ENCODE data around the gene SSB.

DNA sequence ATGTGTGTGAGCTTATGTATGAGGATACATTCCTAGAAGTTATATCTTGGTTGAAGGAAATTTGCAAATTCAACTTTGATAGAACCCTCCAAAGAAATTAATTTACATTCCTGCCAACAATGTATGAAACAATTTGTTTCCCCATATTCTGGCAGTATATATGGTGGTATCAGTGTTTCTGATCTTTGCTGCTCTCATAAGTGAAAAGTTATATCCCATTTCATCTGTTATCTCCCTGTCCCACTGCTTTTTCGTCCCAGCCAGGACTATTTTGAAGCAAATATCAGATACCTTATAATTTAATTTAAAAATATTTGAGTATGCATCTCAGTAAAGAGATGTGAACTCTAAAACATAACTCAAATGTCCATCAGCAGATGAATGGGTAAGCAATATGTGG is 35.7 kb downstream of the SSB start:
- TF ChIP-seq, protein P1, sequence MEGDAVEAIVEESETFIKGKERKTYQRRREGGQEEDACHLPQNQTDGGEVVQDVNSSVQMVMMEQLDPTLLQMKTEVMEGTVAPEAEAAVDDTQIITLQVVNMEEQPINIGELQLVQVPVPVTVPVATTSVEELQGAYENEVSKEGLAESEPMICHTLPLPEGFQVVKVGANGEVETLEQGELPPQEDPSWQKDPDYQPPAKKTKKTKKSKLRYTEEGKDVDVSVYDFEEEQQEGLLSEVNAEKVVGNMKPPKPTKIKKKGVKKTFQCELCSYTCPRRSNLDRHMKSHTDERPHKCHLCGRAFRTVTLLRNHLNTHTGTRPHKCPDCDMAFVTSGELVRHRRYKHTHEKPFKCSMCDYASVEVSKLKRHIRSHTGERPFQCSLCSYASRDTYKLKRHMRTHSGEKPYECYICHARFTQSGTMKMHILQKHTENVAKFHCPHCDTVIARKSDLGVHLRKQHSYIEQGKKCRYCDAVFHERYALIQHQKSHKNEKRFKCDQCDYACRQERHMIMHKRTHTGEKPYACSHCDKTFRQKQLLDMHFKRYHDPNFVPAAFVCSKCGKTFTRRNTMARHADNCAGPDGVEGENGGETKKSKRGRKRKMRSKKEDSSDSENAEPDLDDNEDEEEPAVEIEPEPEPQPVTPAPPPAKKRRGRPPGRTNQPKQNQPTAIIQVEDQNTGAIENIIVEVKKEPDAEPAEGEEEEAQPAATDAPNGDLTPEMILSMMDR (IDR thresholded peaks at IDR 0.05; ENCODE audit: low read depth, low read length): no peak
- no peak for TF ChIP-seq EZH2phosphoT487 (IDR thresholded peaks at IDR 0.05; ENCODE audit: low read depth)

Data from OCI-LY3 (cell line).